ENCODE results near the gene SORBS1. TPM values are rescaled to one million over a fixed set of nuclear protein-coding genes. Genes with fewer than 3 reads are reported as not detected.

Gene SORBS1
- polyA plus RNA-seq (2011; rRNA removed) (0.40 TPM in 2 replicates), polyA minus RNA-seq (2011; rRNA and poly(A)+ RNA removed) (0.46 and 0.48 TPM in 2 replicates)

DNA sequence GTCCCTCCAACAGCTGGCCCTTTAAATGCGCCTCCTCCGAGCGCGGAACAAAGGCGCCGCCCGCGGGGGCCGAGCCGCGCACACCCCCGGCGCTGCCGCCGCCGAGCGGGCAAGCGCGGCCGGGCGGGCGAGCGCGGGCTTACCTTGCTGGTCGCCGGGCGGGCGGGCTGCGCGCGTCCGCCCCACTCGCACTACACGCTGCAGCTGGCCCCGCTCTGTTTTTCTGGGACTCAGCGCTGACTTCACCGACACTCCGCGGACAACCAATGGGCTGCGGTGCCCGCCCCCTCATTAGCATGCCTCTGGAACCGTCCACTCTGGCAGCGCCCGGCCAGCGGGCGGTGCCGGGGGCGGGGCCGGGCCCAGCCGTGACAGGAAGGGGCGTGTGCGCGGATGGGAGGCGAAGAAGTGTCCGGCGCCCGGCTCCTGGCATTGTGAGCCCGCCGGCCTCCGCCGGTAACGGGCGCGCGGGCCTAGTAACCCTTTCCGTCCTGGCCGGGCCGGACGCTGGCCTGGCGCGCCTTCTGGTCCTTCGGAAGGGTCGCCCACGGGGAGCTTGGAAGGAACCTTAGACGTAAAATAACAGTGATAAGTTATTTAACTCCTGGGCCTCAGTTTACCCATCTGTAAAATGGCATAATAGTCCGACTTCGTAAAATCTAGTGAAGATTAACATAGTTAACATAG is at the start of gene SORBS1:
TSS of gene SORBS1 (minus strand) at position 195 of the 687 bp plus-strand sequence. CDS start 120,236 bp downstream, outside the sequence.
- H3K9me3 ChIP-seq (ENCODE audit: control insufficient read depth, insufficient read depth, low read length): no peaks in the 10 kb centered on the region; the same call in 1 of the 2 replicates
- TF ChIP-seq, protein P1, sequence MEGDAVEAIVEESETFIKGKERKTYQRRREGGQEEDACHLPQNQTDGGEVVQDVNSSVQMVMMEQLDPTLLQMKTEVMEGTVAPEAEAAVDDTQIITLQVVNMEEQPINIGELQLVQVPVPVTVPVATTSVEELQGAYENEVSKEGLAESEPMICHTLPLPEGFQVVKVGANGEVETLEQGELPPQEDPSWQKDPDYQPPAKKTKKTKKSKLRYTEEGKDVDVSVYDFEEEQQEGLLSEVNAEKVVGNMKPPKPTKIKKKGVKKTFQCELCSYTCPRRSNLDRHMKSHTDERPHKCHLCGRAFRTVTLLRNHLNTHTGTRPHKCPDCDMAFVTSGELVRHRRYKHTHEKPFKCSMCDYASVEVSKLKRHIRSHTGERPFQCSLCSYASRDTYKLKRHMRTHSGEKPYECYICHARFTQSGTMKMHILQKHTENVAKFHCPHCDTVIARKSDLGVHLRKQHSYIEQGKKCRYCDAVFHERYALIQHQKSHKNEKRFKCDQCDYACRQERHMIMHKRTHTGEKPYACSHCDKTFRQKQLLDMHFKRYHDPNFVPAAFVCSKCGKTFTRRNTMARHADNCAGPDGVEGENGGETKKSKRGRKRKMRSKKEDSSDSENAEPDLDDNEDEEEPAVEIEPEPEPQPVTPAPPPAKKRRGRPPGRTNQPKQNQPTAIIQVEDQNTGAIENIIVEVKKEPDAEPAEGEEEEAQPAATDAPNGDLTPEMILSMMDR (IDR thresholded peaks at IDR 0.05; ENCODE audit: low read depth, low read length): no peak
- CTCF ChIA-PET: interaction anchor here (1.4 kb wide), 2 partner anchors 131 to 133 kb away, joined by 4 read pairs; partner anchors contain the start of gene TCTN3
- POLR2A ChIA-PET: no interaction called here
- no peak within 1 kb of the TSS for H3K27ac ChIP-seq (ENCODE audit: low read depth, low read length)
- peak within 1 kb of the TSS; percentile 74 for H3K4me3 ChIP-seq (ENCODE audit: low read depth, low read length)
- H3K27me3 ChIP-seq (ENCODE audit: control insufficient read depth, insufficient read depth, low read length): peaks cover 19% of the 10 kb centered on the region
- peak; percentile 76 for DNase-seq (ENCODE audit: low read depth, low spot score)

DNA sequence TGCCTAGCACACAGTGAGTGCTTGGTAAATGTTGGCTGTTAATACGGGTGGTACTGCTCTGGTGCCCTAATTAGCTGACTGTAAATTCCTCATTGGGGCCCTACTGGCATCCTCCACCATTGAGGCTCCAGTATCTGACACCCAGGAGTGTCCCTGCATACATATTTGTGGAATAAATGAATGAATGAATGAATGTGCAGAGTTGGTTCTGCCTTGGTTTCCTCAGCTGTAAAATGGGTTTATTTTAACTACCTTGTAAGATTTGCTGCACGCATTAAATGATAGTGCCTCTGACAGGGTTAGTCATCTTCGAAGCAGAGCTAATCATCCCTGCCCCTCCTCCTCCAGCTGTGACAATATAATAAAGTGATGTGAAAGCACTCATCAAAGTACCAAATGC is 49.6 kb upstream of the SORBS1 start:
- TF ChIP-seq, protein P1 (IDR thresholded peaks at IDR 0.05; ENCODE audit: low read depth, low read length): no peak
- ChIA-PET CTCF (no interaction called here), POLR2A (no interaction called here)
- DNase-seq (ENCODE audit: low read depth, low spot score): no peak
- H3K27ac ChIP-seq (ENCODE audit: low read depth, low read length): no peak overlapping the region
- no peaks in the 10 kb centered on the region for H3K9me3 ChIP-seq (ENCODE audit: control insufficient read depth, insufficient read depth, low read length)
- no peaks in the 10 kb centered on the region for H3K27me3 ChIP-seq (ENCODE audit: control insufficient read depth, insufficient read depth, low read length)
- H3K4me3 ChIP-seq (ENCODE audit: low read depth, low read length): no peak overlapping the region

DNA sequence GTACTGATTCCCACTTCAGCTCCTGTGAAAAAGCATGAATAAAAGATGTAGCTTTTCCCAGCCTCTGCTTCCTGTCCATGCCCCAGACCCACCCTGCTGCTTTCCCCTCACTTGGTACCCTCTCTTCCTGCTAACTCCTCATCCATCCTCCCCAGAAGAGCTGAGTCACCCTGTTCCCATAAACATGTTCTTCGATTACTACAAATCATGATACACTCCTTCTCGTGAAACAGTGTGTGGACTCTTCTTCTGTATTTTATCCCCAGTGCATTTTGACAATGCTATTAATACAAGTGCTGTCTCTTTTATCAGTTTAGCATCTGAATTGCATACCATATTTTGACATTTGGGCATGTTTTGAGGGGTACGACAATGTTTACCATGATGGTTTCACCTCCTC is 45.8 kb upstream of the SORBS1 start:
- DNase-seq (ENCODE audit: low read depth, low spot score): peak; percentile 10
- no peaks in the 10 kb centered on the region for H3K9me3 ChIP-seq (ENCODE audit: control insufficient read depth, insufficient read depth, low read length)
- TF ChIP-seq, protein P1 (IDR thresholded peaks at IDR 0.05; ENCODE audit: low read depth, low read length): no peak
- H3K27me3 ChIP-seq (ENCODE audit: control insufficient read depth, insufficient read depth, low read length): no peaks in the 10 kb centered on the region
- H3K4me3 ChIP-seq (ENCODE audit: low read depth, low read length): no peak overlapping the region
- POLR2A ChIA-PET: no interaction called here
- CTCF ChIA-PET: interaction anchor here (11.8 kb wide), 1 partner anchor 176 kb away, joined by 166 read pairs; no protein-coding TSS in a partner anchor
- no peak overlapping the region for H3K27ac ChIP-seq (ENCODE audit: low read depth, low read length)

DNA sequence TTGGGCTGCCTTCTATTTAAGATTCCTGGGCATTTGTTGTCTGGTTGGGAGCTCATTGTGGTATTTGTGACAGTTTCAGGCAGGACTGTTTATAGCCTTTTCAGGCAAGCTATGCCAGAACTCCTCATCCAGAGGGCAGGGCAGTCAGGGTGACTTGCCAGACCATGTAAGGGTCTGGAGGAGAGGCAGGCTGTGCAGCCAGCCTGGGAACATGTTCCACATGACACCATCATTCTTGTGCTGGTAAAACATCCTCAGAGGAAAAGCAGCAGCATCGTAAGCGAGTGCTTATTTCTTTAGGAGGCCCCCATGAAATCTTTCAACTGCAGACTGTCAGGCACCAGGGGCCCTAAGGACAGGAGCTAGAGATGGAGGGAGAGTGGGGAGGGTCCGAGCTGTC is 44.0 kb upstream of the SORBS1 start:
- Histone ChIP-seq H3K9me3 (ENCODE audit: control insufficient read depth, insufficient read depth, low read length) (no peaks in the 10 kb centered on the region), H3K4me3 (ENCODE audit: low read depth, low read length) (no peak overlapping the region), H3K27me3 (ENCODE audit: control insufficient read depth, insufficient read depth, low read length) (no peaks in the 10 kb centered on the region), H3K27ac (ENCODE audit: low read depth, low read length) (no peak overlapping the region)
- no peak for DNase-seq (ENCODE audit: low read depth, low spot score)
- TF ChIP-seq, protein P1 (IDR thresholded peaks at IDR 0.05; ENCODE audit: low read depth, low read length): no peak
- ChIA-PET POLR2A (no interaction called here), CTCF (interaction anchor here (0.9 to 11.8 kb wide), 7 partner anchors 88 to 976 kb away, joined by 3 to 166 read pairs (median 6); partner anchors contain the start of gene TCTN3)

DNA sequence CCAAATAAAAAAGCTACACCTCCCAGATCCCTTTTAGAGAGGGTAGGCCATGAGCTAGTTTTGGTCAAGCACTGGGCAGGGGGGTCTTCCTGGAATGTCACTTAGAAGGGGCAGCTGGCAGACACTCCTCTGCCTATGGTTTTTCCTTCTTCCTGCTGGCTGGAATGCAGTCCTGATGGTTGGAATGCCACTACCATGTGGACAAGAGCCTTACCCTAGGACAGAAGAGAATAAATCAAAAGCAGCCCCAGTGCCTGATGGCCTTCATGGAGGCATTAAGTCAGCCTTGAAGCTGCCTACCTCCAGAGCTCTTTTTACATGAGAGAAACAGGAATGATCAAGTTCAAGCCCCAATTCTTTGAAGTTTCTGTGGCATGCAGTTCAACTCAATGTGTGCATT is 43.5 kb upstream of the SORBS1 start:
- TF ChIP-seq, protein P1 (IDR thresholded peaks at IDR 0.05; ENCODE audit: low read depth, low read length): no peak
- Histone ChIP-seq H3K27me3 (ENCODE audit: control insufficient read depth, insufficient read depth, low read length) (no peaks in the 10 kb centered on the region), H3K27ac (ENCODE audit: low read depth, low read length) (no peak overlapping the region), H3K9me3 (ENCODE audit: control insufficient read depth, insufficient read depth, low read length) (no peaks in the 10 kb centered on the region), H3K4me3 (ENCODE audit: low read depth, low read length) (no peak overlapping the region)
- POLR2A ChIA-PET: interaction anchor here (0.6 kb wide), 1 partner anchor 42 kb away, joined by 4 read pairs; no protein-coding TSS in a partner anchor
- CTCF ChIA-PET: interaction anchor here (0.6 to 11.8 kb wide), 9 partner anchors 89 to 975 kb away, joined by 3 to 166 read pairs (median 6); partner anchors contain the start of gene TCTN3
- no peak for DNase-seq (ENCODE audit: low read depth, low spot score)
